ENCODE results near the gene NSMCE3.
"Not testable (repeated sequence)": the region's sequence is repeated elsewhere in the genome, so short reads cannot be mapped to it uniquely, and the experiment has no call there.

Gene NSMCE3

GRCh38 chr15:29233566-29233965, 36.1 kb downstream of the NSMCE3 start:
- no peak for ATAC-seq
- TF ChIP-seq TSHZ2 (CRISPR knock-in tag; IDR thresholded peaks at IDR 0.05) (no peak), PPARA (CRISPR knock-in tag; IDR thresholded peaks at IDR 0.05; ENCODE audit: borderline replicate concordance) (no peak), TCF4 (CRISPR knock-in tag; IDR thresholded peaks at IDR 0.05; ENCODE audit: borderline replicate concordance) (no peak), ZNF8 (CRISPR knock-in tag; IDR thresholded peaks at IDR 0.05) (no peak), ZNF70 (CRISPR knock-in tag; IDR thresholded peaks at IDR 0.05) (no peak)

- TF ChIP-seq ZFP30 (CRISPR knock-in tag; IDR thresholded peaks at IDR 0.05), result no peak
- no peak for TF ChIP-seq TCF4 (CRISPR knock-in tag; IDR thresholded peaks at IDR 0.05; ENCODE audit: borderline replicate concordance)
- no peak for TF ChIP-seq ZNF8 (CRISPR knock-in tag; IDR thresholded peaks at IDR 0.05)
- TF ChIP-seq BACH2 (CRISPR knock-in tag; IDR thresholded peaks at IDR 0.05; ENCODE audit: borderline replicate concordance), result no peak
- no peak for TF ChIP-seq CSRNP3 (CRISPR knock-in tag; IDR thresholded peaks at IDR 0.05)
- no peak for TF ChIP-seq ZFP3 (CRISPR knock-in tag; IDR thresholded peaks at IDR 0.05)
- TF ChIP-seq TSHZ2 (CRISPR knock-in tag; IDR thresholded peaks at IDR 0.05), result no peak
- no peak for TF ChIP-seq CSDC2 (CRISPR knock-in tag; IDR thresholded peaks at IDR 0.05)
- no peak for TF ChIP-seq GLIS3 (CRISPR knock-in tag; IDR thresholded peaks at IDR 0.05)
- no peak for TF ChIP-seq PATZ1 (CRISPR knock-in tag; IDR thresholded peaks at IDR 0.05; ENCODE audit: borderline replicate concordance)
- no peak for TF ChIP-seq ZC3H10 (CRISPR knock-in tag; IDR thresholded peaks at IDR 0.05)
- ATAC-seq, result no peak
Measured at GRCh38 chr15:29226436-29227208, 43.0 kb downstream of the NSMCE3 start.

GRCh38 chr15:29225534-29226234, 43.9 kb downstream of the NSMCE3 start:
- no peak for ATAC-seq
- TF ChIP-seq PPARA (CRISPR knock-in tag; IDR thresholded peaks at IDR 0.05; ENCODE audit: borderline replicate concordance), result no peak
- TF ChIP-seq GLIS3 (CRISPR knock-in tag; IDR thresholded peaks at IDR 0.05), result no peak
- no peak for TF ChIP-seq ZNF565 (CRISPR knock-in tag; conservative IDR thresholded peaks at IDR 0.05; ENCODE audit: low read depth)
- no peak for TF ChIP-seq POU6F1 (CRISPR knock-in tag; IDR thresholded peaks at IDR 0.05; ENCODE audit: borderline replicate concordance, low read depth)
- TF ChIP-seq ARNTL (CRISPR knock-in tag; IDR thresholded peaks at IDR 0.05; ENCODE audit: borderline replicate concordance, low read depth), result no peak
- TF ChIP-seq RARB (CRISPR knock-in tag; IDR thresholded peaks at IDR 0.05), result no peak
- TF ChIP-seq OSR1 (CRISPR knock-in tag; IDR thresholded peaks at IDR 0.05), result no peak
- no peak for TF ChIP-seq TCF4 (CRISPR knock-in tag; IDR thresholded peaks at IDR 0.05; ENCODE audit: borderline replicate concordance)
- no peak for TF ChIP-seq ISL1 (CRISPR knock-in tag; IDR thresholded peaks at IDR 0.05)
- no peak for TF ChIP-seq ZC3H10 (CRISPR knock-in tag; IDR thresholded peaks at IDR 0.05)

- not testable (repeated sequence) for ATAC-seq
Measured at GRCh38 chr15:29224987-29225363, 44.6 kb downstream of the NSMCE3 start.

GRCh38 chr15:29224235-29224986, 45.2 kb downstream of the NSMCE3 start:
- ATAC-seq, result not testable (repeated sequence)

Data from SK-N-SH treated with all-trans-retinoic acid at 6 μM for 48 hours (cell line).